GM12878 (cell line): ENCODE measurements around the gene GAB1. TPM values are rescaled to one million over a fixed set of nuclear protein-coding genes. Genes with fewer than 3 reads are reported as not detected.

ENCODE experiments used
- BCL3 ChIP-seq: IDR thresholded peaks from 2 replicates; pipeline ENCODE4 v1.6.1; 2011; ENCODE audit warnings: borderline replicate concordance, low read depth, mild to moderate bottlenecking, moderate library complexity, low read length; ENCODE audit not compliant: insufficient read depth, poor library complexity, severe bottlenecking
- BMI1 ChIP-seq: fragments of 450-650 bp; IDR thresholded peaks from 2 replicates; pipeline ENCODE4 v1.6.1; 2016; ENCODE audit warnings: mild to moderate bottlenecking, moderate library complexity, borderline replicate concordance
- ESRRA ChIP-seq: IDR thresholded peaks from 2 replicates; pipeline ENCODE4 v1.6.1; 2012; ENCODE audit warnings: mild to moderate bottlenecking, low read length, improper control_type of control experiment
- HSF1 ChIP-seq: fragments of 150-350 bp; IDR thresholded peaks from 2 replicates; pipeline ENCODE4 v1.6.1; 2014; ENCODE audit warnings: mild to moderate bottlenecking, low read depth, low read length
- MAX ChIP-seq: IDR thresholded peaks from 2 replicates; pipeline ENCODE4 v1.6.1; 2012; ENCODE audit warnings: low read depth, low read length, improper control_type of control experiment
- MXI1 ChIP-seq: fragments of 150-350 bp; IDR thresholded peaks from 2 replicates; pipeline ENCODE4 v1.6.1; 2011; ENCODE audit warnings: low read depth, mild to moderate bottlenecking, inconsistent platforms, low read length, improper control_type of control experiment
- NBN ChIP-seq: fragments of 450-650 bp; IDR thresholded peaks from 2 replicates; pipeline ENCODE4 v1.6.1; 2016
- RAD51 ChIP-seq: fragments of 450-650 bp; IDR thresholded peaks from 2 replicates; pipeline ENCODE4 v1.6.1; 2016; ENCODE audit warnings: moderate library complexity, mild to moderate bottlenecking, inconsistent platforms
- RUNX3 ChIP-seq: IDR thresholded peaks from 2 replicates; pipeline ENCODE4 v1.6.1; 2012; ENCODE audit warnings: low read length, inconsistent platforms
- USF1 ChIP-seq: IDR thresholded peaks from 2 replicates; pipeline ENCODE4 v1.6.1; 2011; ENCODE audit warnings: borderline replicate concordance, low read depth, mild to moderate bottlenecking, moderate library complexity, mixed read lengths, low read length; ENCODE audit not compliant: insufficient read depth; ENCODE audit errors: extremely low read length
- ZBTB11 ChIP-seq: fragments of 450-650 bp; formaldehyde crosslinking; IDR thresholded peaks from 2 replicates; pipeline ENCODE4 v1.5.0; 2022; ENCODE audit warnings: mild to moderate bottlenecking, missing genetic modification characterization
- ZNF687 ChIP-seq: fragments of 450-650 bp; IDR thresholded peaks from 2 replicates; pipeline ENCODE4 v1.6.1; 2017; ENCODE audit warnings: mild to moderate bottlenecking, moderate library complexity
- ZZZ3 ChIP-seq: IDR thresholded peaks from 2 replicates; pipeline ENCODE4 v1.6.1; 2011; ENCODE audit warnings: low read depth; ENCODE audit not compliant: control insufficient read depth, insufficient read length
- polyA plus RNA-seq, 11 experiments: library from polyadenylated mRNA; depleted of rRNA in 4 of 11; unstranded in 6 of 11; stranded (reverse) in 5 of 11; fragments of >200 nt; fragmentation: Nextera tagmentation in 4 of 11; fragmentation: Illumina TruSeq in 1 of 11; extraction: Ambion mirVana in 4 of 11; extraction: Trizol in 1 of 11; gene quantifications; 1 replicate in 1 of 11; 2 replicates in 10 of 11; pipeline versions ENCODE4 v1.2.1 to v1.2.3, GENCODE V29; 2011 to 2016; ENCODE audit warnings: inconsistent platforms in 2 of 11, missing spikeins in 2 of 11, low read depth in 1 of 11
- total RNA-seq, 4 experiments: library from RNA; depleted of rRNA in 3 of 4; stranded (reverse); fragments of >200 nt in 3 of 4; fragmentation: Illumina TruSeq in 1 of 4; extraction: Trizol in 1 of 4; gene quantifications; 2 replicates each; pipeline versions ENCODE4 v1.2.1 to v1.2.3, GENCODE V29; 2013 to 2021

The GAB1 gene
- total and polyA plus RNA-seq, 10 of the 15 experiments (the other 5 are each of a cell fraction or from before 2014, with no cell fraction given), result 0.37 to 5.3 (median 3.2) TPM

- TF ChIP-seq ZBTB11 (CRISPR knock-in tag) (no peak), RAD51 (0 out of 2 replicates have a peak, but pooled peaks have one; percentile 13), ZZZ3 (no peak), ZNF687 (peak; percentile 67), MAX (peak; percentile 46; the same call in 1 of the 2 replicates), NBN (no peak), MXI1 (peak; percentile 63), BMI1 (no peak), USF1 (no peak), ESRRA (no peak), RUNX3 (peak; percentile 43; the same call in 1 of the 2 replicates), BCL3 (no peak), HSF1 (no peak)
Measured at GRCh38 chr4:143417679-143418403, 81.2 kb downstream of the GAB1 start (continued).
